ENCODE data around the gene ADAT1.

The ADAT1 gene

GRCh38 chr16:75572864-75573542, 50.1 kb downstream of the ADAT1 start:
- DNase-seq: no peak

GRCh38 chr16:75570396-75571065, 52.5 kb downstream of the ADAT1 start:
- DNase-seq: no peak

GRCh38 chr16:75567911-75568310, 55.2 kb downstream of the ADAT1 start:
- DNase-seq: no peak

- peak; percentile 21 to 28 for DNase-seq
Observed at GRCh38 chr16:75566758-75567255, 56.3 kb downstream of the ADAT1 start.

- peak; percentile 93 for DNase-seq
Observed at GRCh38 chr16:75566040-75566757, 56.9 kb downstream of the ADAT1 start, which contains the start of gene GABARAPL2. Gene GABARAPL2 (plus strand): TSS chr16:75566379. CDS start chr16:75566487, 108 bp downstream.

GRCh38 chr16:75565640-75566039, 57.4 kb downstream of the ADAT1 start:
- no peak for DNase-seq

- no peak for DNase-seq
Observed at GRCh38 chr16:75559564-75560372, 63.3 kb downstream of the ADAT1 start.

- DNase-seq: no peak
Observed at GRCh38 chr16:75558846-75559401, 64.2 kb downstream of the ADAT1 start.

GRCh38 chr16:75556431-75556950, 66.6 kb downstream of the ADAT1 start:
- DNase-seq: no peak

GRCh38 chr16:75555707-75556430, 67.2 kb downstream of the ADAT1 start, which contains the start of gene TMEM231:
Gene TMEM231 (minus strand): TSS chr16:75556252. CDS start chr16:75556209, 43 bp downstream.
- DNase-seq: peak; percentile 98

GRCh38 chr16:75555213-75555706, 67.8 kb downstream of the ADAT1 start:
- peak in 1 of 2 donors; percentile 29 for DNase-seq

GRCh38 chr16:75552951-75553350, 70.1 kb downstream of the ADAT1 start:
- no peak for DNase-seq

GRCh38 chr16:75550211-75550662, 72.8 kb downstream of the ADAT1 start:
- DNase-seq: peak in 1 of 2 donors; percentile 20

All from stimulated activated CD4-positive, alpha-beta T cell treated with anti-CD3 and anti-CD28 coated beads, Interleukin-2, amount 100 ng/mL, for 24 hours (primary cell).